Ammon's horn (tissue), 1 donor: ENCODE results near the gene INTS1.

Source experiments
- DNase-seq: peaks from one replicate; pipeline ENCODE4 v3.0.0-alpha.2; 2016; ENCODE audit warnings: low spot score

Gene INTS1

GRCh38 chr7:1463676-1464223 lies 40.4 kb downstream of the INTS1 start:
- DNase-seq: no peak

GRCh38 chr7:1461646-1462375 lies 42.4 kb downstream of the INTS1 start:
- no peak for DNase-seq

DNA sequence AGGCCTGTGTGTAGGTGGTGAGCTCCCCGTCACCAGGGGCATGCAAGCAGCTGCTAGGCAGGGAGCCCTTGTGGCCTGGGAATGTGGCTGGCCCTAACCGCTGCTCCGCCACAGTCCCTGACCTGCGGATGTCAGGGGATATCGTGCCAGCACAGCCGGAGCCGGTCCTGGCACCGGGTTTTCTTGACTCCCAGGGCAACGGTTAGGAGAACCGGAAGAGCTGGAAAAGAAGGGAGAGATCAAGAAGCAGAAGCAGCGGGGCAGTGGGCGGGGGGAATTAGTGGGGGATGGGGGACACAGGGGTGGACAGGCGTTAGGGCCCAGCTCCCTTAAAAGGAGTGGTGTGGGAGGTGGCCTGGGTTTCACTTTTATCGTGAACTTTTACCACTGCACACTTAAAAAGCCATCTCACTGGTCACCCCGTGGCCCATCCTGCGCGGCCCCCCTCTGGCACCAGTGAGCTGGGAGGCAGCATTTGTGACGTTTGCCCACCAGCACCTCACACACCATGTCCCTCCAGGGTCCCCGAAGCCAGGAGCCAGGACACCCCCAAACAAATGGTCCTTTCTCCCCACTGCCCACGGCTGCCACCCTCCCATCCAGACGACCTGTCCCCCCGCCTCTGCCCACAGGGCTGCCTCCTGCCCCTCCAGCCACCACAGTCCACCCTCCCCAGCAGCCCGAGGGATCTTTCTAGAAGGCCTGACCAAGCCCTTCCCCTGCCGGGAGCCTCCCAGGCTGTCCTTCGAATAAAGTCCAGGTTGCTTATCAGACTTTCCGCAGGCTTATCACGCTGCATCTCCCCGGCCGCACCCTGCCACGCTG lies 43.2 kb downstream of the INTS1 start:
- no peak for DNase-seq

- DNase-seq: no peak
These were observed 44.0 kb downstream of the INTS1 start for GRCh38 chr7:1459920-1460820.

GRCh38 chr7:1459512-1459892 lies 44.7 kb downstream of the INTS1 start:
- peak; percentile 99 for DNase-seq

- no peak for DNase-seq
These were observed 45.3 kb downstream of the INTS1 start, which contains the start of gene MICALL2 for GRCh38 chr7:1458683-1459511. TSS of gene MICALL2 (minus strand) at chr7:1459470. CDS start at chr7:1459326, 144 bp downstream.

DNA sequence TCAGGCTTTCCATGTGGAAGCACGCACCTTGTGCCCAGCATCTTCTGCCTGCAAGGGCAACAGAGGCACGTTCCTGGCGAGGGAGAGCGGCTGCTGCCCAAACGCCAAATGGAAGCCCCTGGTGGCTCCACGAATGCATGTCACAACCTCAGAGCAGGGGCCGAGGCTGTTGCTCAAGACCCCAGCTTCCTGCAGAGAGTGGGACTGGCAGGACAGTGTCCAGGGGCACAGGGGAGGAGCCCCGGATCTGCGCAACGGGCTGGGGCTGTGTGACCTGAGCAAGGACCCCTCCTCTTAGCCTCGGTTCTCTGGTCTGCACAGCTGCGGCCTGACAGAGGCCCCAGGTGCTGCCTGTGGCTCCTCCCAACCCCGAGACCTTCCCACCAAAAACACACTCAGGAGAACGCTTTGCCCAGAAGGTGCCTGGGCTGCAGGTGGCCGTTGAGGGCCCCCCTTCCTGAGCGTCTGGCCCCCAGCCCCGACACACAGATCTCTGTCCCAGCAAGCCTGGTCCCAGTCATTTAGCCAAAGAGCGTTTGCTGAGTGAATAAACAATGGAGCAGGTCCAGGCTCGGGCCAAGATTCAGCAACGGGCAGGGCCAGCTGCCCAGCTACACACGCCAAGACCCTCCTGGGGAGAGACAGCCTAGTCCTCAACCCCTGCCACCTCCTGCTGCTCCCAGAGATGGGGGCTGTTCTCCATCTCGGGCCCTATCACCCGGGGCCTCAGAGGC lies 46.1 kb downstream of the INTS1 start:
- DNase-seq: no peak

DNA sequence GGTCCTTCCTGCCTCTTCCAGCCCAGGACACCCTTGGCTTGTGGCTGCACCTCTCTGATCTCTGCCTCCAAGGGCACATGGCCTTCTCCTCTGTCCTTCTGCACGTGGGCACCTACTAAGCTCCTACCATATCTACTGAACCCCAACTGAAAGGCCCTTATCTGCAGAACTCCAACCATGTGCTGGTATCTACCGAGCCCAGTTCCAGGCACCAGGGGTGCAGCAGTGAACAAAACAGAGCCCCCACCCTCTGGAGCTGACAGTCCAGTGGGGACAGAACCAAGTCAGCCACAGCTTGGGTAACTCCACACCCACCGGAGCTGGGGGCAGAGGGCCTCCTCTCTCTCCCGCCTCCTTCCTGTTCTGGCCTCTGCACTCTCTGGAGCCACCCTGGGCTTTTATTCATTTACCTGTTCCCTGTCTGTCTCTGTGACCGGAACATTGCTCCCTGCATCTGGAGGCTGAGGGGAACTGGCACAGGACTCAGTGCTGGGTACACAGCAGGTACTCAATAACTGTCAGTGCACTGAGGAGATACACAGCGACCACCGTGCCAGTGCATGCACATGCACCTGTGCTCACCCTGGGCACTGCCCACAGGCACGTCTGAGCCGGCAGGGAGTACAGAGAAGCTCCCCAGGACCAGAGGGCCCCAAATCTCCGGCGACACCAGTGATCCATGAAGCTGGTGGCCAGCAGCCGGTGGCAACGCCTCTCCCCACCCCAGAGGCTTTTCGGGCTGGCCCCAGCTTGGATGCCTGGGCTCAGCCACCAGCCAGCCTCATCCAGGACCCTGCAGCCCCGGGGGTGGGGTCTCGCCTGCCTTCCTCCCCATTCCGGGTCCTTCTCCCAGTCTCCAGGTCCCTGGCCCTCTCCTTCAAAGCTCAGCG lies 46.9 kb downstream of the INTS1 start:
- no peak for DNase-seq

DNA sequence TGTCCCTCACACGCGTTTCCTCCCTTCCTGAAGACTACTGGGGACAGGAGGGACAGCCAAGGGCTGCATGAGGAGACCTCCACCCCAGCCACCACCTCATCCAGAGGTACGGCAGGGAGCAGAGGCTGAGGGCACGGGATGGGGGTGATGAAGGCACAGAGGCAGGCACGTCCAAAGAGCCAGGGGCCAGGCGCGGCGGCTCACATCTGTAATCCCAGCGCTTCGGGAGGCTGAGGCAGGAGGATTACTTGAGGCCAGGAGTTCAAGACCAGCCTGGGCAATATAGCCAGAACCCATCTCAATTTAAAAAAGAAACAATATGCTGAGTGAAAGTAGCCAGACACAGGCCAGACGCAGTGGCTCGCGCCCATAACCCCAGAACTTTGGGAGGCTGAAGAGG lies 48.2 kb downstream of the INTS1 start:
- DNase-seq: no peak

- DNase-seq: no peak
These were observed 48.8 kb downstream of the INTS1 start for GRCh38 chr7:1455241-1455939.

DNA sequence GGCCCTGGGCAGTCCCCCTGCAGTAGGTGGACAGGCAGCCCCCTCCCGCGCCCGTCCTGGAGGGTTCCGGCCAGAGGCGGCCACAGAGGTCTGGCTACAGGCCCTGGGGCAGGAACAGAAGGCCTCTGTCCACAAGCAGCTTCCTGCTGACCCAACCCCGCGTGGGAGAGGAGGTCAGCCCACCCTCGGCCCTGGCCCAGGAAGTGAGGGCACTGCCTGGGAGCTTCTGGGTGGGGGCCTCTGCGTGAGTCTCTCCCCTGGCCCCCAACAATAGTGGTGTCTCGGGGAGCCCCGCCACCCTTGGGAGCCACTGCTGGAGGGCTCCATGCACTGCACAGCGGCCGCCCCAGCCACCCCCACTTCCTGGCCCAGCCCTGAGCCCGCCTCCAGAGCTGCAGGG lies 49.6 kb downstream of the INTS1 start:
- DNase-seq: peak; percentile 71

GRCh38 chr7:1452205-1452604 lies 52.0 kb downstream of the INTS1 start:
- DNase-seq: no peak

DNA sequence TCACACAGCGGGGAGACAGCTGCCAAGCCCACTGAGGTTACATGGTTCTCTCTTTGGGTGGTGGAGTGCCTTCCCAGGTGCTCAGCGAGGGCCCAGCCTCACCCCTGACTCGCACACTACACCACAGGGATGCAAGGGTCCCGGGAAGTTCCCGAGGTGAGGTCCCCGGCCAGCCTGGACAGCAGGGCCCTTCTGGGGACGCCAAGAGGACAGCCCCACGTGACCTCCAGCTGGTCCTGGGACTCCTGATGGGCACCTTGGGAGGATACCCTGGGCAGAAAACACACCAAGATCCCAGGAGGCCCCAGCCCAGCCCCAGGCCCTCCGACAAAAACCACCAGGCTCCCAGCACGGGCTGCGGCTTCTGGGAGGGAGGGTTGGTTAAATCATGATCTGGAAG lies 53.2 kb downstream of the INTS1 start:
- no peak for DNase-seq

GRCh38 chr7:1450431-1450830 lies 53.8 kb downstream of the INTS1 start:
- DNase-seq: no peak

DNA sequence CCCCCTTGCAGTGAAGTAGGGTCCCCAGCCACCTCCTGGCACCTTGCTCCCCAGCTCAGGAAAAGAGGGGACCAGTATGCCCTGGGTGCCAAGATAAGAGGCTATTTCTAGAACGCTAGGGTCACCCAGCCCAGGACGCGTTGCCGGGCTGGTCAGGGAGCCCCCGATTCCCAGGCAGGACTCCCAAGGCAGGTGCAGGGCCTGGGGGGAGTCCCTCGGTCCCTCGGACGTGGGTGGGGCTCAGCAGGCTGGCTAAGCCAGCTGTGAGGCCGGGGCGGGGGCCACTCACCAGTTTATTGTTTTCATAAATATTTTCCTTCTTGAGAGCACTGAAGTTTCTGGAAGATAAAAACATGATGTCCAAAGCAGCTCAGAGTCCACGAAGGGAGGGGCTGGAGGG lies 54.2 kb downstream of the INTS1 start:
- DNase-seq: no peak

DNA sequence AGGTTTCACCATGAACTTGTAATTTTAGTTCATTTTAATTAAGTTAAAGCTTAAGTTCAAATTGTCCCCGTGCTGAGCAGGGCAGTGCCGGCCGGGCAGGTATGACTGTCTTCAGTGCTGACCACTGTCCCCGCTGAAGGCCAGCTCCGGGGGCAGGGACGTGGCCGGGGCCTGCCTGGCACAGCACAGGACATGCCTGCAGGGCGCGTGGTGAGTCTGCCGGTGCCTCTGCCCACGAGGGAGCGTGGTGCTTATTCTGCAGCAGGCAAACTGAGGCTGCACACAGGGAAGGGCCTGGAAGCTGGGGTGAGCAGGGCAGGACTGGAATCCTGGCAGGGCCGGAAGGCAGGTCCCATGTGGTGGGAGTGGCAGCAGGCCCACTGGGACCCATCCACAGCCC lies 54.7 kb downstream of the INTS1 start:
- DNase-seq: no peak

GRCh38 chr7:1448958-1449357 lies 55.2 kb downstream of the INTS1 start:
- DNase-seq: no peak

DNA sequence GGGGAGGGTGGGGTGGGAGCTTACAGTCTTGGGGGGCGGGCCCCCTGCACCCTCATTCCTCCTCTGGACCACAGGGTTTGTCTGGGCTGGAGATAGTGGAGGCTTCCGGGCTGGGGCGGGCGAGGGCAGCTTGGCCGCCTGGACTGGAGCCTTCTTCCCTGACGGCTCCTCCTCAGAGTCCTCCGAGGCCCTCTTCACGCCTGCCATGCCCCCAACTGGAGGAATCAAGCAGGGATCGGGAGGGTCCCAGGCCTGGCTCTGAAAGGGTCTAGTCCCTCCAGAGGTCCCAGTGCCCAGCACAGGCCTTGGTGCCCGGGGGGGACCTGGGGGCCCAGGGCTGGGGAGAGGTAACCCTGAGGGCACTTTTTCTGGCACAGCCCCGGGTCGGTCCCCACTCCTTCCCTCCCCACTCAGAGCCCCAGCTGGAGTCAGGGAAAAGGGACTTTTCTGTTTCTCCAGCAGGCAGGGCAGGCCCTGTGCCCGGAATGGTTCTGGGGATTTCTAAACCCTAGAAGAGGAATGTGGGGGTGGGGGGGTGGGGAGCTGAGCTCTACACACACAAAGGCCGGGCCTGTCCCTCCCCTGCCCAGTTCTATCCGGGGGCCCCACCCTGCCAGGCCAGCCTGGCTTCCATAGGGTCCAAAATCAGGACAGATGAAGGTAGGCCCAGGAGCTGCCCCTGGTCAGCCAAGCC lies 56.5 kb downstream of the INTS1 start:
- DNase-seq: peak; percentile 75
